22Rv1 (cell line): ENCODE data around the gene GLIS1.

Experiments
- H3K27ac ChIP-seq: fragments of 450-650 bp; 2 replicates; pipeline ENCODE4 v1.5.1; 2017
- CTCF ChIP-seq: fragments of 450-650 bp; IDR thresholded peaks from 2 replicates; pipeline ENCODE4 v1.5.1; 2017; ENCODE audit warnings: mild to moderate bottlenecking
- ZFX ChIP-seq: fragments of 450-650 bp; IDR thresholded peaks from 2 replicates; pipeline ENCODE4 v1.6.1; 2017; ENCODE audit warnings: antibody characterized with exemption, borderline replicate concordance

GLIS1 gene

GRCh38 chr1:53509775-53510174 lies 229.2 kb downstream of the GLIS1 start:
- no peak overlapping the region for H3K27ac ChIP-seq
- TF ChIP-seq ZFX: no peak
- TF ChIP-seq CTCF: no peak

- TF ChIP-seq CTCF (no peak), ZFX (no peak)
- no peak overlapping the region for H3K27ac ChIP-seq
These were observed 229.8 kb downstream of the GLIS1 start for GRCh38 chr1:53508991-53509666.

- H3K27ac ChIP-seq: no peak overlapping the region
- TF ChIP-seq CTCF (no peak), ZFX (no peak)
These were observed 230.6 kb downstream of the GLIS1 start for GRCh38 chr1:53508056-53508990.

GRCh38 chr1:53507116-53507820 lies 231.7 kb downstream of the GLIS1 start:
- TF ChIP-seq ZFX (no peak), CTCF (no peak)
- H3K27ac ChIP-seq: no peak overlapping the region

- TF ChIP-seq ZFX: no peak
- TF ChIP-seq CTCF: no peak
These were observed 232.5 kb downstream of the GLIS1 start for GRCh38 chr1:53506355-53507050.

GRCh38 chr1:53505891-53506290 lies 233.1 kb downstream of the GLIS1 start:
- no peak overlapping the region for H3K27ac ChIP-seq
- TF ChIP-seq CTCF: no peak
- no peak for TF ChIP-seq ZFX

More at GRCh38 chr1:53506355-53507050, 232.5 kb downstream of the GLIS1 start:
- no peak overlapping the region for H3K27ac ChIP-seq
